ENCODE results near the gene NDC80. TPM values are rescaled to one million over a fixed set of nuclear protein-coding genes. Genes with fewer than 3 reads are reported as not detected.

NDC80 gene
- total RNA-seq, 2 experiments from 2014 or later, result 81.3 to 82.2 TPM

GRCh38 chr18:2536493-2536892 lies 34.9 kb upstream of the NDC80 start:
- CTCF ChIA-PET, result interaction anchor here (1.8 kb wide), 1 partner anchor 11 kb away, joined by 11 read pairs; no protein-coding TSS in a partner anchor
- H3K36me3 Mint-ChIP-seq (ENCODE audit: low read depth), result peaks cover 12% of the 10 kb centered on the region

GRCh38 chr18:2537296-2537695 lies 34.1 kb upstream of the NDC80 start:
- Mint-ChIP-seq H3K4me3 (no peak overlapping the region), H3K4me1 (ENCODE audit: low read depth) (peaks cover 2% of the 10 kb centered on the region), H3K36me3 (ENCODE audit: low read depth) (peaks cover 12% of the 10 kb centered on the region), H3K9me3 (no peaks in the 10 kb centered on the region), H3K27ac (no peak overlapping the region), H3K27me3 (no peaks in the 10 kb centered on the region)
- ChIA-PET POLR2A (no interaction called here), CTCF (interaction anchor here (1.8 kb wide), 1 partner anchor 10 kb away, joined by 11 read pairs; no protein-coding TSS in a partner anchor)
- intact Hi-C loops (cut with micrococcal nuclease), result loop anchor here (5.0 kb wide), 1 partner anchor 425 kb away; no protein-coding TSS in a partner anchor
- ATAC-seq, result no peak
- TF ChIP-seq CTCF (IDR thresholded peaks at IDR 0.05), result no peak
- DNase-seq, result no peak

More at GRCh38 chr18:2536493-2536892, 34.9 kb upstream of the NDC80 start:
- H3K27me3 Mint-ChIP-seq, result no peaks in the 10 kb centered on the region
- no peak for TF ChIP-seq CTCF (IDR thresholded peaks at IDR 0.05)
- no peaks in the 10 kb centered on the region for H3K9me3 Mint-ChIP-seq
- intact Hi-C loops (cut with micrococcal nuclease), result loop anchor here (5.0 kb wide), 1 partner anchor 424 kb away; no protein-coding TSS in a partner anchor
- POLR2A ChIA-PET, result interaction anchor here (1.0 kb wide), 1 partner anchor 13 kb away, joined by 3 read pairs; no protein-coding TSS in a partner anchor
- no peaks in the 10 kb centered on the region for H3K4me1 Mint-ChIP-seq (ENCODE audit: low read depth)
- no peak overlapping the region for H3K27ac Mint-ChIP-seq
- H3K4me3 Mint-ChIP-seq, result no peak overlapping the region
- ATAC-seq (no peak), DNase-seq (no peak)

GRCh38 chr18:2538236-2538635 lies 33.1 kb upstream of the NDC80 start:
- DNase-seq, result no peak
- no peak overlapping the region for H3K27ac Mint-ChIP-seq
- ATAC-seq, result no peak
- peaks cover 8% of the 10 kb centered on the region for H3K36me3 Mint-ChIP-seq (ENCODE audit: low read depth)
- intact Hi-C loops (cut with micrococcal nuclease), result loop anchor here (5.0 kb wide), 1 partner anchor 426 kb away; no protein-coding TSS in a partner anchor
- no peaks in the 10 kb centered on the region for H3K27me3 Mint-ChIP-seq
- H3K4me1 Mint-ChIP-seq (ENCODE audit: low read depth), result peaks cover 2% of the 10 kb centered on the region
- TF ChIP-seq CTCF (IDR thresholded peaks at IDR 0.05), result no peak
- ChIA-PET POLR2A (interaction anchor here (0.6 kb wide), 1 partner anchor 14 kb away, joined by 3 read pairs; no protein-coding TSS in a partner anchor), CTCF (interaction anchor here (1.8 kb wide), 1 partner anchor 9 kb away, joined by 11 read pairs; no protein-coding TSS in a partner anchor)
- H3K4me3 Mint-ChIP-seq, result no peak overlapping the region
- H3K9me3 Mint-ChIP-seq, result no peaks in the 10 kb centered on the region

GRCh38 chr18:2538844-2539243 lies 32.5 kb upstream of the NDC80 start:
- intact Hi-C loops (cut with micrococcal nuclease), result loop anchor here (5.0 kb wide), 1 partner anchor 427 kb away; no protein-coding TSS in a partner anchor
- no peaks in the 10 kb centered on the region for H3K27me3 Mint-ChIP-seq
- POLR2A ChIA-PET, result interaction anchor here (0.6 kb wide), 1 partner anchor 13 kb away, joined by 3 read pairs; no protein-coding TSS in a partner anchor
- no peaks in the 10 kb centered on the region for H3K9me3 Mint-ChIP-seq
- CTCF ChIA-PET, result interaction anchor here (1.3 kb wide), 2 partner anchors 9 to 202 kb away, joined by 3 to 4 read pairs; no protein-coding TSS in a partner anchor
- H3K4me3 Mint-ChIP-seq, result no peak overlapping the region
- no peak for TF ChIP-seq CTCF (IDR thresholded peaks at IDR 0.05)
- ATAC-seq (no peak), DNase-seq (no peak)
- peaks cover 8% of the 10 kb centered on the region for H3K36me3 Mint-ChIP-seq (ENCODE audit: low read depth)
- peaks cover 2% of the 10 kb centered on the region for H3K4me1 Mint-ChIP-seq (ENCODE audit: low read depth)
- no peak overlapping the region for H3K27ac Mint-ChIP-seq

- POLR2A ChIA-PET, result no interaction called here
- peaks cover 3% of the 10 kb centered on the region for H3K36me3 Mint-ChIP-seq (ENCODE audit: low read depth)
These were observed 30.8 kb upstream of the NDC80 start for GRCh38 chr18:2540575-2540974.

More at GRCh38 chr18:2540575-2540974, 30.8 kb upstream of the NDC80 start:
- Mint-ChIP-seq H3K27me3 (no peaks in the 10 kb centered on the region), H3K4me3 (no peak overlapping the region), H3K4me1 (ENCODE audit: low read depth) (peaks cover 2% of the 10 kb centered on the region), H3K9me3 (no peaks in the 10 kb centered on the region), H3K27ac (no peak overlapping the region)
- CTCF ChIA-PET, result interaction anchor here (1.1 to 2.9 kb wide), 6 partner anchors 13 to 436 kb away, joined by 3 to 23 read pairs (median 8); no protein-coding TSS in a partner anchor
- intact Hi-C loops (cut with micrococcal nuclease), result no loop called here
- no peak for TF ChIP-seq CTCF (IDR thresholded peaks at IDR 0.05)
- ATAC-seq, result no peak
- no peak for DNase-seq

Measured in activated CD8-positive, alpha-beta T cell treated with anti-CD3 and anti-CD28 coated beads for 36 hours (primary cell).